Stimulated activated CD8-positive, alpha-beta memory T cell treated with anti-CD3 and anti-CD28 coated beads, Interleukin-4, amount 100 ng/mL, for 1 hour (primary cell): ENCODE results near the gene TBCB.
"Not testable (repeated sequence)": the region's sequence is repeated elsewhere in the genome, so short reads cannot be mapped to it uniquely, and the experiment has no call there.

Experiments used
- DNase-seq, 2 donors: peaks; one replicate each; pipeline ENCODE4 v3.0.0-alpha.2; 2020; ENCODE audit warnings: low read depth in 2 of 2, low spot score in 1 of 2

The TBCB gene

DNA sequence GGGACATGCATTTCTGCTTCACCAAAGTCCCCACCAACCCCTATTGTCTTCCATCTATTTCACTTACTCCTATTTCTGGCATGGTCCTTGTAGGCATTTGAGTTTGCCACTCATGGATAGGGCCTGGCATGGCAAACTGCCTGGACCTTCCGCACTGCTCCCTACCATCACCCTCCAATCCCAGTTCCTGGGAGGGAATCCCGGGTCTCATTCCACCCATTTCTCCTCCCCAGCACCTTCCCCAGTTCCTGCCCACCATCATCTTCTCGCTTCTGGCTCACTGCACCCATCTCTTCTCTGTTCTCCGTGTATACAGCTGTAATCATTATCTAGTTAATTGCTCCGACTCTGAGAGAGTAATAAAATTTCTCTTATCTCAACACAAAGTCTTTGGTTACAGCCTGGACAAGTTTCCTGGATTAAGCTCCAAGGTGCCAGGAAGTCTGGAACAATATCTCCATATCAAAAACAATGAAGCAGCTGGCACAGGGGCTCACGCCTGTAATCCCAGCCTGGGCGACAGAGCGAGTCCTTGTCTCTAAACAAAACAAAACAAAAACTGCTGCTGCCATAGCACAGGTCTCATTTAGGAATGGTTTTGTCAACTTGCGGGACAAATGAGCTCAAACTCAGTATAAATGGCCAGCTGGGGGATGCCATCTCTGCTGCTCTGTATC, 54.0 kb downstream of the TBCB start:
- DNase-seq, result no peak

DNA sequence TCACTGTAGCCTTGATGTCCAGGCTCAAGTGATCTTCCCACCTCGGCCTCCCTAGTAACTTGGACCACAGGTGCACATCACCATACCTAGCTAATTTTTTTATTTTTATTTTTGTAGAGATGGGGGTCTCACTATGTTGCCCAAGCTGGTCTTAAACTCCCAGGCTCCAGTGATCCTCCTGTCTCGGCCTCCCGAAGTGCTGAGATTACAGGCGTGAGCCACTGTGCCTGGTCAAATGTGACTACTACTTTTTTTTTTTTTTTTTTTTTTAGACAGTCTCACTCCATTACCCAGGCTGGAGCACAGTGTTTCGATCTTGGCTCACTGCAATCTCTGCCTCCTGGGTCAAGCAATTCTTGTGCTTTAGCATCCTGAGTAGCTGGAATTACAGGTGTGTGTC, 57.6 kb downstream of the TBCB start:
- no peak for DNase-seq

DNA sequence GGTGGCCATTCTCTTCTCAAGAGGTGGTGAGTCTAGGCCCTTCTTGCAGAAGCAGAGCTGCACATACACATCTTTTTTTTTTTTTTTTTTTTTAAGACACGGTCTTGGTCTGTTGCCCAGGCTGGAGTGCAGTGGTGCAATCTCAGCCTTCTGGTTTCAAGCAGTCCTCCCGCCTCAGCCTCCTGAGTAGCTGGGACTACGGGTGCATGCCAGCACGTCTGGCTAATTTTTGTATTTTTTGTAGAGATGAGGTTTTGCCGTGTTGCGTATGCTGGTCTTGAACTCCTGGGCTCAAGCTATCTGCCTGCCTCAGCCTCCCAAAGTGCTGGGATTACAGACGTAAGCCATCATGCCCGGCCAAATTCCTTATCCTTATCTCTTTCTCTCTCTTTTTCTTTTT, 58.6 kb downstream of the TBCB start:
- not testable (repeated sequence) for DNase-seq
